NCI-H2029 (cell line): ENCODE results near the gene HPCAL1.

ENCODE experiments used
- DNase-seq: peaks from one replicate; lab custom pipeline; 2025; lab: John Stamatoyannopoulos, UW

HPCAL1 gene

GRCh38 chr2:10370895-10371294 is 68.2 kb downstream of the HPCAL1 start:
- DNase-seq: no peak

GRCh38 chr2:10371441-10372196 is 68.9 kb downstream of the HPCAL1 start:
- DNase-seq: no peak

- no peak for DNase-seq
Observed at GRCh38 chr2:10372203-10372861, 69.6 kb downstream of the HPCAL1 start.

- DNase-seq: no peak
Observed at GRCh38 chr2:10372862-10373240, 70.1 kb downstream of the HPCAL1 start.

- DNase-seq: no peak
Observed at GRCh38 chr2:10373931-10374330, 71.2 kb downstream of the HPCAL1 start.

- no peak for DNase-seq
Observed at GRCh38 chr2:10374362-10374943, 71.7 kb downstream of the HPCAL1 start.

- peak; percentile 11 for DNase-seq
Observed at GRCh38 chr2:10375570-10376281, 73.0 kb downstream of the HPCAL1 start.

GRCh38 chr2:10377052-10377746 is 74.5 kb downstream of the HPCAL1 start:
- peak; percentile 58 for DNase-seq

GRCh38 chr2:10377747-10378085 is 75.0 kb downstream of the HPCAL1 start:
- no peak for DNase-seq

GRCh38 chr2:10378189-10378588 is 75.5 kb downstream of the HPCAL1 start:
- DNase-seq: peak; percentile 52

- no peak for DNase-seq
Observed at GRCh38 chr2:10380048-10380926, 77.6 kb downstream of the HPCAL1 start.

- DNase-seq: no peak
Observed at GRCh38 chr2:10381997-10382353, 79.3 kb downstream of the HPCAL1 start.

- DNase-seq: peak; percentile 62
Observed at GRCh38 chr2:10382354-10383061, 79.8 kb downstream of the HPCAL1 start.

GRCh38 chr2:10383960-10384734 is 81.4 kb downstream of the HPCAL1 start:
- DNase-seq: no peak

GRCh38 chr2:10385501-10385900 is 82.8 kb downstream of the HPCAL1 start:
- DNase-seq: no peak

- no peak for DNase-seq
Observed at GRCh38 chr2:10385933-10386773, 83.4 kb downstream of the HPCAL1 start.

- DNase-seq: peak; percentile 80
Observed at GRCh38 chr2:10387033-10387432, 84.3 kb downstream of the HPCAL1 start.

- DNase-seq: no peak
Observed at GRCh38 chr2:10388954-10389560, 86.4 kb downstream of the HPCAL1 start.
